Activated naive CD4-positive, alpha-beta T cell treated with Interleukin-2 at 50 U/mL for 16 hours (primary cell): ENCODE measurements around the gene CADM1.

Experiments
- DNase-seq: peaks from one replicate; pipeline ENCODE4 v3.0.0-alpha.2; 2020

Gene CADM1

DNA sequence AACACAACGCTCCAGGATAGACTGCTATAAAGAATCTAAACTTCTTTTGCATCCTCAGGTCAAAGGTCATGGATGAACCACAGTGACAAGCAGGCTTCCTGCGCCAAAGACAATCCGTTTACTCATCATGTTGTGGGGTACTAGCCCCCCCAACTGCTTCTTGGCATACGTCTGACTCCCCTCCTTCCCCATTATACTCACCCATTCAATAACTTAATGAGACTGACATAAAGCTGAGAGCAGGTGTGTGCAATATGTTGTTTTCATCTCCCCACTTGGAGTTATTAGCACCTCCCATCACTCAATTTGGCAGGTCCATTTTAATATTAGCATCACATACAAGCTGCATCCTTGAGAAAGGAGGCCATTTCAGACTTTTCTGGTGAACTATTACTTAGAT lies 157.1 kb downstream of the CADM1 start:
- no peak for DNase-seq

DNA sequence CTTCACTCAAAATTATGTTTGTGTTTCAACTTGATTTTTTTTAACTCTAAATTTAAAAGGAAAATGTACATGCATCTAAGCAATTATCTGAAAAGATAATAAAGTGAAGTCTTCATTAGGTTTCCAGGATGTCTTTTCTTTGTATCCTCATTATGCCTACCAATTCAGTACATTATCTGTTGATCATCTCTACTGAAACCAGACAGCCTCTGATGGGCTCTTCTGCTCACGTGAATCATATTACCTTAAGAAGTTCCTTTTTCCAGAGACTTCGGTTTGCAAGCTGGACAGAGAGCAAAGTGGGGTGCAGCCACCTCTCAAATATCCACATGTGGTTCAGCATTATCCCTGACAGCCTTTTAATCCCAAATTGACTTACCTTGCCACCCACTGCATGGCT lies 158.4 kb downstream of the CADM1 start:
- no peak for DNase-seq

DNA sequence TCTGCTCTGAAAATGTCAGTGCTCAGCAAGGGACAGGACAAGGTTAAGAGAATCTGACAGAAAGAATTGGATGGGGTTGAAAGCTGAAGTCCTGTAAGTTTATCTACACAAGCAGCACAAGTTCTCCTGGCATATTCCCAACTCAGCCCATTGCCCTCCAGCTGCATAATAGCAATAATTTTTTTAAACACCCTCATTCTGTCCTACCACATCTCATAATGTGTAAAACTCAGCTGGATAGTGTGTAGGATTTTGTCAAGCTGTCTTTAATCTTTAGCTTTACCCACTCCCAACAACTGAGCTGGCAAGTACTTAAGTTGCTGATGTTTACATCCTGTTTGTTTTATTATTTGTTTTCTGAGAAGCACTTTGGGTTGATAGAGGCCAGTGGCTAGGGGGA lies 158.9 kb downstream of the CADM1 start:
- no peak for DNase-seq

GRCh38 chr11:115344846-115345245 lies 159.4 kb downstream of the CADM1 start:
- DNase-seq: no peak

- DNase-seq: no peak
These were observed 162.1 kb downstream of the CADM1 start for GRCh38 chr11:115342142-115342541.

GRCh38 chr11:115340874-115341273 lies 163.3 kb downstream of the CADM1 start:
- no peak for DNase-seq

DNA sequence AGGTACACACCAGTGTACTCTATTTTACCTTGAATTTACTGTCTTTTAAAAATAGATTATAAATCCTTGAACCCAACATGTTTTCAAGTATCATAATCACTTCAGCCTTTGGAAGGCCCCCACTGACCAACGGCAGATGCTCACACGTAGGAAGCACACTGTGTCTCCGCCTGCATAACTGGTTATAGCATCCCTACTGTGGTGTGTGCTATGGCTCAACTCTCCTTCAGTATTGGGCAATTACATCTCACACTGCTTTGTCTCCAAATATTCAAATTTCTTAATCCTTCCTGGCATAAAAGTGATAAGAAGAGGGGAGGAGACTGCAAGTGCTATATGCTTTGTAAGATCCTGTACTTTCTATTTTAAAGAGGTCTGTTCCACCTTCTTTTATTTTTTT lies 165.7 kb downstream of the CADM1 start:
- no peak for DNase-seq

DNA sequence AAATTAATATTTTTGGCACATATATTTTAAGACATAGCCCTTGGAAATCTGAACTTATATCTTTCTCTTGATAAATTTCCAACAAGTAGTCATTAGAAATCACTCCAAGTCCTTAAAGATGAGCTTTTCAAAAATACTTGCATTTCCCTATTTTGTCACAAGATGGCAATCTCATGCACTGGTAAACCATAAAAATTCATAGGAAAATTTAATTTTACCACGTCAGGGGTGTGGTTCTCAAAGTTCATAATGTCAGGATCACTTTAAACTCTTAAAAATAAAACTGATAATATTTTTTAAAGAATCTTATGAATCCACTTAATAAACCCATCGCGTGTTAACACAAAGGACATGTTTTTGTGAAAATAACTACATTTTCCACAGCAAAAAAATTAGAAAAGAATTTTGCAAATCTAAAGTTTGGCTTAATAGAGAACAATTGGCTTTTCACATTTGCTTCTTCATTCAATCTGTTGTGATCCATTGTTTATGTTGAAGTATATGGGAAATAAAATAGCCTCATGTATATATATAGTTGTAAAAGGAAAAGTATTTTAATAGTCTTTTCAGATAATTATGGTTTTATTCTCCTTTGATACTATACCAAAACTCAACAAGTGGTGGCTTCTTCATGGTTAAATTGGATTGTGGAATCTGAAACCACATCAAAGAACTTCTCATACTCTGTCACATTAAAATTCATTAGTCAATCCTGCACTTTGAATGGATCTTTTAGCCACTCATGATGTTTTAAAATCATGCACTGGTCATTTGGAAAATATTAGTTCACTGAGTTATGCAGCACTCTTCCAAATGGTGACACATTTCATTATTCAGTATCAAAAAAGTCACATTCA lies 169.1 kb downstream of the CADM1 start:
- no peak for DNase-seq

DNA sequence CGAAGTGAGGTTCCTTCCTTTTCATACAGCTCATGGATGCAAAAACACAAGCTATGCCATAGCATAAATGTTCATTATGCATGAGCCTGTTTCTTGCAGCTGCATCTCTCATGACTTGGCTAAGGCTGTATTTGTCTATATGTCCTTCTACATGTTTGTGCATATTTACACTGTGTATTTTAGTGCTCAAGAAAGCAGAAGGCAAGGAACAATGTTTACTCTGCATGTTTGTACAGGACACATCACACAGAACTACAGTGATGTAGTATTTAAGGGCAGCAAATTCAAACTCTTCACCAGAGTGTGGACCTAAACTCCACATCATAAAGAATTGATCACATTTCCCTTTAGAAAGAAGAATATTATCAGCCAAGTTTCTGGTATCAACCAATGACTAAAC lies 170.3 kb downstream of the CADM1 start:
- no peak for DNase-seq

GRCh38 chr11:115333121-115333520 lies 171.1 kb downstream of the CADM1 start:
- DNase-seq: no peak

GRCh38 chr11:115330684-115331482 lies 173.3 kb downstream of the CADM1 start:
- no peak for DNase-seq

GRCh38 chr11:115326526-115326925 lies 177.7 kb downstream of the CADM1 start:
- no peak for DNase-seq

- no peak for DNase-seq
These were observed 178.7 kb downstream of the CADM1 start for GRCh38 chr11:115325523-115325922.

DNA sequence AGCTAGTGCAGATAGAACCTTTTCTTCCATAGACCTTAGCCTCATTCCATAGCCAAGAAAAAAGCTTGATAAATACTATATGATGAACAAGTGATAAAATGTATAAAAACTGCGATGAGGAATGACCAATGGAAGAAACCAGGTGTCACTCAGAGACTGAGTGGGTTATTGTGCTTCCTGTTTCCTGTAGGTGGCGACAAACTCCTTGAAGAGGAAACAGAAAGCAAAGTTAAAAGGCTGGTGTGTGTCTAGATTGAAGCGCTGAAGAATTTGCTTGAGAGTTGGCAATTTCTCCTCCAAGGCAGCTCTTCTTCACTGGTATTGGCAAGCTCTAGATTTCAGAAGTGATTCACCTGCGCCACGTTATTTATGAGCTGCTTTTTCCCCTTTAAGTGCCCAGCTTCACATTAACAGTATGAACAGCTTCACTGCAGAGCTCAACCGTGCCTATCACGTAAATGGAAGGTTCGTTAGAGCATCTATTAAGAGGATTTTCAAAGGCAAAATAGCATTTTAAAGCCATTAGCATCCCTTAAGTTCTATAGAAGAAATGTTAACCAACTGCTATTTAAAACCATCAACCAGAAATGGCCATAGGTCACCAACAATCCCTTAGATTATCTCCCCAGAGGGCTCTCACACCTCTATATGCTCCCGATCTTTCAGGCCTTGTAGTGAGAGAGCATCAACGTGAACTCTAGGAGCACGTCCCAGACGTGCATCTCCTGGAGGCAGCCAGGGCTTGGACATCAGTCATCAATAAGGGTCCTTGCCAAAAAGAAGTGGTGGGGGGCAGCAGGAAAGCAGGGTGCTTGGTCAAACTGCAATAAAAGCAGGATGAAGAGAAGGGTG lies 179.4 kb downstream of the CADM1 start:
- DNase-seq: peak; percentile 5

GRCh38 chr11:115322553-115323203 lies 181.5 kb downstream of the CADM1 start:
- DNase-seq: no peak

DNA sequence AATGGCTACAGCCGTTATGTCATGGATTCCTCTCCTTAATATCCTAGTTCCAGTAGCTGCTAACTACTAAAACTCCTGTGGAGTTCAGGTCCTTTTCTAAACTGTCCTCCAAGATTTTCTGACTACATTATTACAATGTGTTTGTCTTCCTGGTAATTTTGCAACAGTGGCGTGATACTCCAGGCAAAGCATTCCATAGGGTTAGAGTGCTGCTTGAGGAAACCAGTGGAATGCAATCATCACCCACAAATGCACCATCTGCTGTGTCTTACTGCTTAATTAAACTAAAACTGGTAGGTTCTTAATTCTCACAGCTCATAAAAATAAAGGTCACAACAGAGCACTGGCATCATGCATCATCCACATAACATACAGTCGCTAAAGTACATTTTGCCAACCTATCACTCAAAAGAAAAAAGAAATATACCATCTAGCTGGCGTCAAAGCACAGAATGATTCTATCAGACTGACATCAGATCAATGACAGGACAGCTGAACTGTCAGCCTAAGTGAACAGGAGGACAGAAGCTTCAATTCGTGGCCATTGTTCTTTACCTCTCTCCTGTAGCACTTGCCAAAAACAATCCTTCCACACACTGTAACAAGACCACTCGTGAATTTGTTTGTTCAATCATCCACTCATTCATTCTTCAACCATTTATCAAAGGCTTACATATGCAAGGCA lies 182.5 kb downstream of the CADM1 start:
- no peak for DNase-seq

GRCh38 chr11:115317277-115318185 lies 186.7 kb downstream of the CADM1 start:
- no peak for DNase-seq

- no peak for DNase-seq
These were observed 187.5 kb downstream of the CADM1 start for GRCh38 chr11:115316696-115317095.

GRCh38 chr11:115314330-115314920 lies 189.8 kb downstream of the CADM1 start:
- DNase-seq: no peak

DNA sequence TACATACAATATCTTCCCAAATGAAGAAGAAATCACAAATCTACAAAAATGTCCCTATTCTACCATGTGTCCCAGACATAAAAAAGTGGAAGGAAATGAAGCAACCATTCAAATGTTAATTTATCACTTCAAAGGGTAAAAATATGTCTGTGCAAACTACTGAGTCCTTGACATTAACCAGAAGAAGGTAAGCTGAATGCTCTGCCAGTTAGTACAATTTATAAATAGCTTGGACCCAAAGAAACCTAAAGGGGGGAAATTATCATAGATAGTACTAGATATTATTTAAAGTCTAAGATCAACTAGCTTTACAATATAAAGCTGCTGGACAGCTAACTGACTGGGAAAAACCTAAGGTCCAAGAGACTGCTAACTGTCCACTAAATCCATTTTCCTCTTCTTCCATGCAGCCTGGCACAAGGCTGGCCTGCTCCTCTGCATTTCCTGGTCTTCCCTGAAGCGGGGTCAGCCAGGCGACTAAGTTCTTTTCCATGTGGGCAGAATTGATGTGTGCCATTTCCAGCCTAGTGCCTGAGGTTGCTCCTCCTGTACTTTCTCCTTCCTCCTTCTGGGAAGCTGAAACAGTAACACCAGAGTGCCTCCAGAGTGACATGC lies 190.9 kb downstream of the CADM1 start:
- no peak for DNase-seq
